Fibroblast of villous mesenchyme (primary cell): Measurements from ENCODE around the gene MYADML2. TPM values are rescaled to one million over a fixed set of nuclear protein-coding genes. Genes with fewer than 3 reads are reported as not detected.

Experiments
- DNase-seq: peaks from one replicate; pipeline ENCODE4 v3.0.0-alpha.2; 2010; ENCODE audit warnings: low read depth
- H3K4me3 ChIP-seq: 2 replicates; pipeline ENCODE4 v1.5.1; 2011; ENCODE audit warnings: low read depth, mild to moderate bottlenecking, low read length
- CTCF ChIP-seq: IDR thresholded peaks from 2 replicates; pipeline ENCODE4 v1.5.1; 2012; ENCODE audit warnings: low read depth, mild to moderate bottlenecking, low read length; ENCODE audit not compliant: insufficient read depth
- total RNA-seq: library from RNA; depleted of rRNA; stranded (reverse); fragments of >200 nt; gene quantifications from 2 replicates; pipeline ENCODE4 v1.2.3, GENCODE V29; 2012

The MYADML2 gene
- total RNA-seq, 1 donor = not detected

- peak within 1 kb of the TSS; percentile 40 for H3K4me3 ChIP-seq
- TF ChIP-seq CTCF = no peak
- DNase-seq = no peak
These were observed 44.9 kb downstream of the MYADML2 start, which contains the start of gene NPB for GRCh38 chr17:81902023-81902652. TSS of gene NPB (plus strand) at chr17:81902238. CDS start at chr17:81902278, 40 bp downstream.

GRCh38 chr17:81901167-81902022 lies 45.6 kb downstream of the MYADML2 start:
- H3K4me3 ChIP-seq = peak overlapping the region; percentile 40
- TF ChIP-seq CTCF = no peak
- no peak for DNase-seq

GRCh38 chr17:81900181-81900820 lies 46.7 kb downstream of the MYADML2 start:
- no peak for TF ChIP-seq CTCF
- no peak for DNase-seq
- H3K4me3 ChIP-seq = no peak overlapping the region

- TF ChIP-seq CTCF = no peak
- no peak for DNase-seq
- no peak overlapping the region for H3K4me3 ChIP-seq
These were observed 47.4 kb downstream of the MYADML2 start for GRCh38 chr17:81899514-81900166.

GRCh38 chr17:81898885-81899284 lies 48.1 kb downstream of the MYADML2 start:
- DNase-seq = no peak
- no peak overlapping the region for H3K4me3 ChIP-seq
- no peak for TF ChIP-seq CTCF

- no peak for TF ChIP-seq CTCF
- H3K4me3 ChIP-seq = no peak overlapping the region
- peak; percentile 76 for DNase-seq
These were observed 48.8 kb downstream of the MYADML2 start for GRCh38 chr17:81898029-81898866.
